Head of caudate nucleus (tissue), 42 donors: ENCODE results near the gene ADAM8.
A peak's percentile ranks its signal among the peaks of the same experiment; 100 is the strongest.
"Not testable (repeated sequence)": the region's sequence is repeated elsewhere in the genome, so short reads cannot be mapped to it uniquely, and the experiment has no call there.

Source experiments
- DNase-seq, 42 donors: peaks; one replicate each; pipeline versions ENCODE4 v3.0.0 to v3.0.0-alpha.2; 2020 to 2021; ENCODE audit warnings: mixed read lengths in 7 of 42
- intact Hi-C: fragments of 100-400 bp; cut with DNase I; formaldehyde crosslinking; loops from one replicate; pipeline ENCODE4 v1.15.0; 2022

ADAM8 gene

GRCh38 chr10:133224756-133225372, 51.8 kb downstream of the ADAM8 start:
- intact Hi-C loops: no loop called here
- peak in 37 of 42 donors; percentile 19 to 87 (median 55) for DNase-seq

GRCh38 chr10:133224076-133224475, 52.6 kb downstream of the ADAM8 start:
- intact Hi-C loops: no loop called here
- DNase-seq: no peak

DNA sequence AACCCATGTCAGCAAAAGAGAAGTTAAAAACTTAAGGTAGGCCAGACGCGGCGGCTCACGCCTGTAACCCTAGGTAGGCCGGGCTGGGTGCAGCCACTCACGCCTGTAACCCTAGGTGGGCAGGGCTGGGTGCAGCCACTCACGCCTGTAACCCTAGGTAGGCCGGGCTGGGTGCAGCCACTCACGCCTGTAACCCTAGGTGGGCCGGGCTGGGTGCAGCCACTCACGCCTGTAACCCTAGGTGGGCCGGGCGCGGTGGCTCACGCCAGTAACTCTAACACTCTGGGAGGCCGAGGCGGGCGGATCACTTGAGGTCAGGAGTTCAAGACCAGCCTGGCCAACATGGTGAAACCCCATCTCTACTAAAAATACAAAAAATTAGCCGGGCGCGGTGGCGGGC, 54.9 kb downstream of the ADAM8 start:
- intact Hi-C loops, DNase-seq: not testable (repeated sequence)

- intact Hi-C loops: no loop called here
Measured at GRCh38 chr10:133221331-133221730, 55.3 kb downstream of the ADAM8 start.

DNA sequence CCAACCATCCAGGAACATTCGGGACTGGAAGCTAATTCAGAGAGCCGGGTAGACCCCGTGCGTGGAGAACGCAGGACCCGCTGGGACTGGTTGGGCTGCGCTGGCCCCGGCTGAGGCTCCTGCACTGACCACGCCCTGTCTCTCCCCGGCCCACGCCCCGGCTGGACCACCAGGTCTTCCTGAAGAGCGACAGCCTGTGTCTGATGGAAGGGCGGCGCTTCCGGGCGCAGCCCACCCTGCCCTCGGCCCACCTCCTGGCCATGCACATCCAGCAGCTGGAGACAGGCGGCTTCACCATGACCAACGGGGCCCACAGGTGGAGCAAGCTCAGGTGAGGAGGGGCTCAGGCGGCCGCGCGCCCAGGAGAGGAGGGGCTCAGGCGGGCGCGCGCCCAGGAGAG, 56.9 kb downstream of the ADAM8 start:
- no peak for DNase-seq

More at GRCh38 chr10:133221331-133221730, 55.3 kb downstream of the ADAM8 start:
- DNase-seq: no peak

DNA sequence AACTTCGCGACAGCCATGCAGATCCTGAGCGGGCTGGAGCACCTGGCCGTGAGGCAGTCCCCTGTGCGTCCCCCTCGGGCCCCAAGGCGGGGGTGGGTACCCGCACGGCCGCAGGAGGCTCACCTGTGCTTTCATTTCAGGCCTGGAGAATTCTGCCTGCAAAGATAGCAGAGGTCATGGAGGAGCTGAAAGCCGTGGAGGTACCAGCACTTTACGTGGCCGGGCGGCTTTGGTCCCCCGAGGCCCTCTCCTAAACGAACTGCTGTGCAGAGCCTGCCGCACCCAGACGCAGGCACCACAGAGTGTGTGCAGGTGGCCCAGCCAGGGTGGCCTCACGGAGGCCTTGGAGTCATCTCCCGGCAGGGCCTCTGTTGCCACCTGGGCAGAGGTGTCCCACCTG, 57.8 kb downstream of the ADAM8 start:
- DNase-seq: no peak
- intact Hi-C loops: no loop called here

More for the DNA sequence above, 56.9 kb downstream of the ADAM8 start:
- intact Hi-C loops: no loop called here

GRCh38 chr10:133217800-133218589, 58.7 kb downstream of the ADAM8 start:
- DNase-seq: no peak
- intact Hi-C loops: no loop called here

DNA sequence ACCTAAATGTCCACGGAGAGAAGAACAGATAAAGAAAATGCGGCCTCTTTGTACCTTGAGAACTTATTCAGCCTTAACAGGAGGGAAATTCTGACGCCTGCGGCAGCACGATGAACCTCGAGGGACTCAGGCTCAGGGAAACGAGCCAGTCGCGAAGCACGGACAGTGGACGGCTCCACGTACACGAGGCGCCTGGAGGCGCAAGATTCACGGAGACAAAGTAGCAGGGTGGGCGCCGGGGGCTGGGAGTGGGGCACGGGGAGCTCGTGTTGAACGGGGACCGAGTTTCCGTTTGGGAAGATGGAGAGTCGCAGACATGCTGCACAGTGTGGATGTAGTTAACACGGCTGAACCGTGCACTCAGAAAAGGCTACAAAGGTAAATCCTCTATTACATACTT, 59.9 kb downstream of the ADAM8 start:
- DNase-seq: no peak
- intact Hi-C loops: no loop called here

- no peak for DNase-seq
- intact Hi-C loops: no loop called here
Measured at GRCh38 chr10:133215586-133215985, 61.1 kb downstream of the ADAM8 start.

- no peak for DNase-seq
- intact Hi-C loops: no loop called here
Measured at GRCh38 chr10:133214468-133215410, 61.9 kb downstream of the ADAM8 start.

DNA sequence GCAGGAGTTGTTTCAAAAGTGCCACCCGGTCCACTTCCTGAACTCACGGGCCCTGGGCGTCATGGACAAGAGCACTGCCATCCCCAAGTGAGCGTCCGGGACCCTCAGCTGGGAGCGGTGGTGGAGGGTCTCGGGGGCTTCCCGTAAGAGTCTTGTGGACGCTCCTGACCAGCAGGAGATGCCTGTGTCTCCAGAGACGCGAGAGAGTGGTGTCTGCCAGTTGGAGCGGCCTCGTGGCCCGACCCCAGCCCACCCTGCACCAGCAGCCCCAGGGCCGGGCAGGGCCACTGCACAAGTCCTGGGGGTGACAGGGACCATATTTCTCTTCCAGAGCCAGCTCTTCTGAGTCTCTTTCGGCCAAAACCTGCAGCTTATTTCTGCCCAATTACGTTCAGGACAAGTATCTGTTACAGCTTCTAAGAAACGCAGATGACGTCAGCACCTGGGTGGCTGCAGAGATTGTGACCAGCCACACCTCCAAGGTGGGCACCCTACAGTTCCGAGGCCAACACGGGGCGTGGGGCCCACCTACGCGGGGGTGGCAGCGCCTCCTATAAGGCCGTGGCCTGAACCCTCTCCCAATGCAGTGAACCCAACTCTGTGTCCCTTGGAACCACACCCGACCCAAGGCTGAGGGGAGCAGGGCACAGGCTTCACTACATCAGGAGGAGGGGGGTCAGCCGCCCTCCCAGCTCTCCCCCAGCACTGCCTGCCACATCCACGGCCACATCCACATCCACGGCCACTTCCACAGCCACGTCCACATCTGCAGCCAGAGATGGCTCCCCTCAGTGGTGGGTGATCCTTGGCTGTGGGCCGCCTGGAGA, 62.8 kb downstream of the ADAM8 start:
- intact Hi-C loops: no loop called here
- DNase-seq: no peak

DNA sequence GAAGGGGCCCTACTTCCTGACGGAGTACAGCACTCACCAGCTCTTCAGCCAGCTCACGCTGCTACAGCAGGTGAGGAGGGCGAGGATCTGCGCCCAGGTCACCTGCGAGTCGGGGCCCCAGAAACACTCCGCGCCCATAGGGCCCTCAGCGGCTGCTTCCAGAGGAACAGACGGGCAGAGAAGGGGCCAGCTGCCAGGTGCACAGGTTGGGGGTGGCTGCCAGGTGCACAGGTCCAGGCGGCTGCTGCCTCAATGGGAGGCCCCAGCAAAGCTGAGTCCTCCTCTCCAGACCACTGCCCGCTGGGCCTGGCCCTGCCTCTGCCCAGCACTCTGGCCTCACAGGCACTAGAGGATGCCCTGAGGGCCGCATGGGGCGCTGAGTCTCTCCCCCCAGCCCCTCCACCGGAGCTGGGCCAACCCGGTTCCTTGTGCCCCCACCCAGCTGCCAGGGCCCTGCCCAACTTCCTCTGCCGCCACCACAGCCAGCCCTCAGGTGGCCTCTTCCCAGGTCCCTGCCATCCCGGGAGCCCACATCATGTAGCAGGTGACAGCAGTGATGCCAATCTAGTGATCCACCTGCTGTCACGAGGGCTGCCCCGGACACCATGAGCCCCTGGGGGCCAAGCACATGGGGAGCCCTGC, 63.7 kb downstream of the ADAM8 start:
- no peak for DNase-seq
- intact Hi-C loops: no loop called here
